ENCODE results near the gene GALNT1. TPM values are rescaled to one million over a fixed set of nuclear protein-coding genes. Genes with fewer than 3 reads are reported as not detected.
A peak's percentile ranks its signal among the peaks of the same experiment; 100 is the strongest.

Gene GALNT1
- total RNA-seq, 1 experiment from 2014 or later, result 25.6 TPM

DNA sequence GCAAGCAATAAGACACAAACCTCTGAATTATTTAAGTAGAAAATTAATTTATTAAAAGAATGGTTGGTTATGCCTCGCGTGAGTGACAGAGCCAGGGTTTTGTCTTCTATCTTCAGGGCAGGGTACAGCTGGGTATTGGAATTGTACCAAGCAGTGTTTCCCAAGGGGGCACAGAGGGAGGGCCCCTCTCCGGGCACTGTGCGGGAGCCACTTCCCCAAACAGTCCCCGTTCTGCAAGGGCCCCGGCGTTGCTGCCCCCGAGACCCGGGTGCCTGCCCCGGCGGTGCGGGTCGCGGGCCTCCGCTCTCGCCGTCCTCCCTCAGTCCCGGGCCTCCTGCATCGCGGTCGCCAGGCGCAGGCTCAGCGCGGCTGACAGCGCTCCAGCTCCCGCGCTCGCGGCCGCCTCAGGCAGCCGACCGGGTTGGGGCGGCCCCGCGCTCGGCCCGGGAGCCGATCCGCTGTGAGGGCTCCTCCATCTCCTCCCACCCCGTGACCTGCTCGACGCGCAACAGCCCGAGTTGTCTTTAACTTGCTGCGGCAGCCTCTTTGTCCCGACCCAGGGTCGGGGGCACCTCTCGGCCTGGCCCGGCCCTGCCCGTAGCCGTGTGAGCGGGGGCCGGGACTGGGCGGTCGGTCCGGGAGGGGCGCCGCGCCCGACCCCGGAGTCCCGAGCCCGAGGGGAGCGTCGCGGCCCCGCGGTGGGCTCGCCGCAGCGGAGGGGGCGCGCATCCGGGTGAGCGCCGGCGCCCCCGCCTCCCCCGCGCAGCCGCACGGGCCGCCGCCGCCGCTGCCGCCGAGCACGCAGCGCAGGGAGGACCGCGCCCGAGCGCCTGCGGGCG lies 620 bp upstream of the GALNT1 start:
- DNase-seq (ENCODE audit: low spot score), result peak; percentile 56
- Histone ChIP-seq H3K9me3 (ENCODE audit: low read depth, low read length, poor library complexity, severe bottlenecking) (peaks cover 10% of the 10 kb centered on the region), H3K27me3 (replicated peaks; ENCODE audit: insufficient read depth, low read depth, low read length, poor library complexity) (peaks cover 12% of the 10 kb centered on the region), H3K4me1 (ENCODE audit: insufficient read depth, low read length, poor library complexity, severe bottlenecking) (no peaks in the 10 kb centered on the region), H3K4me3 (ENCODE audit: low read depth, low read length, poor library complexity, severe bottlenecking) (peak overlapping the region; percentile 58), H3K36me3 (ENCODE audit: insufficient read depth, low read length, poor library complexity, severe bottlenecking) (no peaks in the 10 kb centered on the region), H3K27ac (ENCODE audit: low read depth, low read length, poor library complexity, severe bottlenecking) (no peak overlapping the region)
- POLR2A ChIA-PET (ENCODE audit: low non-redundant PET), result no interaction called here
- no TSS peak for BruUV-seq (replicated peaks)
- intact Hi-C loops (cut with micrococcal nuclease; ENCODE audit: unreplicated experiment), result no loop called here
- no peak for TF ChIP-seq EZH2 (IDR thresholded peaks at IDR 0.05; ENCODE audit: borderline replicate concordance, low read depth, low read length, poor library complexity, severe bottlenecking)
- TF ChIP-seq, protein P1, sequence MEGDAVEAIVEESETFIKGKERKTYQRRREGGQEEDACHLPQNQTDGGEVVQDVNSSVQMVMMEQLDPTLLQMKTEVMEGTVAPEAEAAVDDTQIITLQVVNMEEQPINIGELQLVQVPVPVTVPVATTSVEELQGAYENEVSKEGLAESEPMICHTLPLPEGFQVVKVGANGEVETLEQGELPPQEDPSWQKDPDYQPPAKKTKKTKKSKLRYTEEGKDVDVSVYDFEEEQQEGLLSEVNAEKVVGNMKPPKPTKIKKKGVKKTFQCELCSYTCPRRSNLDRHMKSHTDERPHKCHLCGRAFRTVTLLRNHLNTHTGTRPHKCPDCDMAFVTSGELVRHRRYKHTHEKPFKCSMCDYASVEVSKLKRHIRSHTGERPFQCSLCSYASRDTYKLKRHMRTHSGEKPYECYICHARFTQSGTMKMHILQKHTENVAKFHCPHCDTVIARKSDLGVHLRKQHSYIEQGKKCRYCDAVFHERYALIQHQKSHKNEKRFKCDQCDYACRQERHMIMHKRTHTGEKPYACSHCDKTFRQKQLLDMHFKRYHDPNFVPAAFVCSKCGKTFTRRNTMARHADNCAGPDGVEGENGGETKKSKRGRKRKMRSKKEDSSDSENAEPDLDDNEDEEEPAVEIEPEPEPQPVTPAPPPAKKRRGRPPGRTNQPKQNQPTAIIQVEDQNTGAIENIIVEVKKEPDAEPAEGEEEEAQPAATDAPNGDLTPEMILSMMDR (conservative IDR thresholded peaks at IDR 0.05; ENCODE audit: low read depth, low read length), result no peak
- CTCF ChIA-PET, result no interaction called here

DNA sequence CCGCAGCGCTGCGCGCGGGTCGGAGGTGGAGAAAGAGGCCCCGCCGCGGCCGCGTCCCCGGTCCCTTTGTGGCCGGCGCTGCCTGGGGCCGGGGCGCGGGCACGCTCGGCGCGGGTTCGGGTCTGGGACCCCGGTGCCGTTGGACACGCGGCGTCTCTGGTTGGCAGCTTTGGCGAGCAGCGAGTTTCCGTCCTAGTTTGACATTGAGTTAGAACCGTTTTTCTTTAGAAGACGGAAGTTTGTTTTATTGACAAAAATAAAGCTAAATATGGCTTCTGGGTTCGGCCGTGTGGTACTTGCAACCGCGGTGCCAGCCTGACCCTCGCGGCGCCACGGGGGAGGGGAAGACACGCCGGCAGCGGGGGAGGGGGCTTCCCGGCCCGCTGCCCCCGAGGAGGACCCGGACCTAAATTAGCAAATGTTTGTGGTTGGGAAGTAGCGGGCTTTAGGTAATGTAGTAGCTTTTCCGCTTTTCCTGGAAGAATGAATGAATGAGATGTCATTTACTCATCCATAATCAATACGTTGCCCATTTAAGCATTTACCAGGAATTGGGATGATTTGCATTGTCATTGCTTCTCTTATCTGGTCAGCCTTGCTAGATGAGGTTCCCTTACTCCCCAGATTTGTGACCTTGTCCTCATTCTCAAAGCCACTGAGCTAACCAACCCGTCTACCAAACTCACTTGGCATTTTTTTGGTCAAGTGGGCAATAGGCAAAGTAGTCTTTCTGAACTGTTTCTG lies 530 bp downstream of the GALNT1 start:
- Histone ChIP-seq H3K4me3 (ENCODE audit: low read depth, low read length, poor library complexity, severe bottlenecking) (peak overlapping the region; percentile 51), H3K9me3 (ENCODE audit: low read depth, low read length, poor library complexity, severe bottlenecking) (peaks cover 10% of the 10 kb centered on the region), H3K36me3 (ENCODE audit: insufficient read depth, low read length, poor library complexity, severe bottlenecking) (no peaks in the 10 kb centered on the region), H3K27me3 (replicated peaks; ENCODE audit: insufficient read depth, low read depth, low read length, poor library complexity) (peaks cover 12% of the 10 kb centered on the region), H3K4me1 (ENCODE audit: insufficient read depth, low read length, poor library complexity, severe bottlenecking) (no peaks in the 10 kb centered on the region), H3K27ac (ENCODE audit: low read depth, low read length, poor library complexity, severe bottlenecking) (no peak overlapping the region)
- TF ChIP-seq EZH2 (IDR thresholded peaks at IDR 0.05; ENCODE audit: borderline replicate concordance, low read depth, low read length, poor library complexity, severe bottlenecking), result no peak
- TF ChIP-seq, protein P1 (conservative IDR thresholded peaks at IDR 0.05; ENCODE audit: low read depth, low read length), result no peak
- DNase-seq (ENCODE audit: low spot score), result no peak
- ChIA-PET POLR2A (ENCODE audit: low non-redundant PET) (no interaction called here), CTCF (no interaction called here)
- intact Hi-C loops (cut with micrococcal nuclease; ENCODE audit: unreplicated experiment), result no loop called here
- BruUV-seq (replicated peaks), result TSS peak; percentile 61

DNA sequence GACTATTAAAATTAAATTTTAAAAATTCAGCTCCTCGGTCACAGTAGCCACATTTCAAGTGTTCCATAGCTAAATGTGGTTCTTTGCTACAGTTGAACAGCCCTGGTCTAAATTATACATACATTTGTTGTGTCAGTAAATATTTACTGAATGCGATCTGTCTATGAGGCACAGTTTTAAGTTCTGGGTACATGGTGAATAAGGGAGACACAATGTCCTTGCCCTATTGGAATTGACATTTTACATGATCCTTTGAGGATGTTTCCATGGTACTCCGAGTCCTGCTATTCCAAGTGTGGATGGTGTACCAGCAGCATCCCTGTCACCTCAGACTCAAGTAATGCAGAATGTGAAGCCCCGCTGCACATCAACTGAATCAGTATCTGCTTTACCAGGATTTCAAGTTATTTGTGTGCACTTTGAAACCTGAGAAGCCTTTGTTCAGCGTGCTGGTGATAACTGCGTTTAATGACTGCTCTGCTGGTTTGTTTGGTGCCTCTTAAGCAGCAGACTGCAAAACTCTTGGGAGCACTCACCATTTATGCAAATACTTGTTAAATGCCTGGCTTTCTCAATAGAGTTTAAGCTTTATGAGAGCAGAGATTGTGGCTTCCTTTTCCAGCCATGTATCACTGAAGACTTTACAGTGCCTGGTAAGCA lies 1.5 kb downstream of the GALNT1 start:
- Histone ChIP-seq H3K4me3 (ENCODE audit: low read depth, low read length, poor library complexity, severe bottlenecking) (no peak overlapping the region), H3K4me1 (ENCODE audit: insufficient read depth, low read length, poor library complexity, severe bottlenecking) (no peaks in the 10 kb centered on the region), H3K9me3 (ENCODE audit: low read depth, low read length, poor library complexity, severe bottlenecking) (peaks cover 15% of the 10 kb centered on the region), H3K27me3 (replicated peaks; ENCODE audit: insufficient read depth, low read depth, low read length, poor library complexity) (peaks cover 12% of the 10 kb centered on the region), H3K27ac (ENCODE audit: low read depth, low read length, poor library complexity, severe bottlenecking) (no peak overlapping the region), H3K36me3 (ENCODE audit: insufficient read depth, low read length, poor library complexity, severe bottlenecking) (no peaks in the 10 kb centered on the region)
- intact Hi-C loops (cut with micrococcal nuclease; ENCODE audit: unreplicated experiment), result no loop called here
- BruUV-seq (replicated peaks), result no TSS peak
- peak; percentile 53 for DNase-seq (ENCODE audit: low spot score)
- TF ChIP-seq EZH2 (IDR thresholded peaks at IDR 0.05; ENCODE audit: borderline replicate concordance, low read depth, low read length, poor library complexity, severe bottlenecking), result no peak
- TF ChIP-seq, protein P1 (conservative IDR thresholded peaks at IDR 0.05; ENCODE audit: low read depth, low read length), result no peak
- ChIA-PET POLR2A (ENCODE audit: low non-redundant PET) (no interaction called here), CTCF (no interaction called here)
